CD1c-positive myeloid dendritic cell (primary cell): ENCODE measurements around the gene TRMT10A.
"Not testable (repeated sequence)": the region's sequence is repeated elsewhere in the genome, so short reads cannot be mapped to it uniquely, and the experiment has no call there.

Experiments
- DNase-seq: peaks from one replicate; pipeline ENCODE4 v3.0.0-alpha.2; 2016; ENCODE audit errors: extremely low spot score

TRMT10A gene

DNA sequence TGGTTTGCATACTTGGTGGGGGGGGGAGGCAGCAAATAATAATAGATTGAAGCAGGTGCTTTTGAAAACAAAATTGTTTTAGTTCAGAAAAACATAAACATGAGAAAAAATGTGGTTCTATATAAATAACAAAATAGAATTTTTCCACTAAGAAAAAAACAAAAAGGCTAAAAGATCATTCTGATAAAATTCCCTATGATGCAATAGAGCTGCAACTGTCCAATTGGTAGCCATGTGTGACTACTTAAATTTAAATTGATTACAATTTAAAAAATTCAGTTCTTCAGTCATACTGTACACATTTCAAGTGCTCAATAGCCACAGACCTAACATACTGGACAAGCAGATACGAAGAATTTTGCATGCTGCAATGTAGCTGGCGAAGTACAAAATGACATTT is 11.0 kb downstream of the TRMT10A start:
- DNase-seq, result no peak

GRCh38 chr4:99540277-99540939 is 23.4 kb downstream of the TRMT10A start:
- DNase-seq, result peak; percentile 40

- DNase-seq, result no peak
Measured at GRCh38 chr4:99537674-99538073, 26.2 kb downstream of the TRMT10A start.

DNA sequence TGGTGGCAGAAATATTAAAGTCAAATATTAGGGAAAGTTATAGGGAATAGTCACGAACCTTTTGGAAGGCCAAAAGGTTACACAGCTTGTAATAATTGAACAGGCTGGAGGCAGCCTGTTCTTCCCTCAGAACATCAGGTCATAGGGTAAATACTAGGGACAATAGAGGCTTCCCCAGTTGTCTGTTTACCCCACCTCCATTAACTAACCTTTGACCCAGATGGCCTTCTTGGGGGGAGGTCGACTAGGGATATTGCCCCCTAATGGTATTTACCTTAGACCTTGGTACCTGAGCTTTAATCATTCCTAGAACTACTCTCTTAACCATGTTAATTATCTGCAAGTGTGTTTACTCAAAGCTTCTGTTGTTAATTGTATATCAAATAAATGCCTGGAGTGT is 27.0 kb downstream of the TRMT10A start:
- no peak for DNase-seq

GRCh38 chr4:99536271-99536670 is 27.6 kb downstream of the TRMT10A start:
- DNase-seq, result no peak

GRCh38 chr4:99534699-99535098 is 29.1 kb downstream of the TRMT10A start:
- DNase-seq, result not testable (repeated sequence)

- DNase-seq, result no peak
Measured at GRCh38 chr4:99529956-99530355, 33.9 kb downstream of the TRMT10A start.

DNA sequence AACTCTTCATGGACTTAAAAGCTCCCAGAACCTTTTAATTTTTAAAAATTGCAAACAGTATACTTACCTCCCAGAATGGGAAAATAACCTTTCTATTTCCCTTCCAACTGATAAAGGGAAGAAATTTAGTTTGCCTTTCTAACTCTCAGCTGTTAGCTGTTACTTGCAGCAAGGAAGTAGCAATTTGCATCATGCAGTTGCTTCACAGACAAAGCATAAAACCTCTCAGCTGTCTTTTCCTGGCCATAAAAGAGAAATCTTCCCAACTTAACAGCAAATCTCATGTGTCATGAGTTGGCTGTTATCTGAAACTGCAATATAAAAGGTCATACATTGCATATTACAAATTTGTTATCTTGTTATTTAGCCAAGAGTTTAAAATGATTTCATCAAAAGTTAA is 34.6 kb downstream of the TRMT10A start:
- DNase-seq, result no peak

DNA sequence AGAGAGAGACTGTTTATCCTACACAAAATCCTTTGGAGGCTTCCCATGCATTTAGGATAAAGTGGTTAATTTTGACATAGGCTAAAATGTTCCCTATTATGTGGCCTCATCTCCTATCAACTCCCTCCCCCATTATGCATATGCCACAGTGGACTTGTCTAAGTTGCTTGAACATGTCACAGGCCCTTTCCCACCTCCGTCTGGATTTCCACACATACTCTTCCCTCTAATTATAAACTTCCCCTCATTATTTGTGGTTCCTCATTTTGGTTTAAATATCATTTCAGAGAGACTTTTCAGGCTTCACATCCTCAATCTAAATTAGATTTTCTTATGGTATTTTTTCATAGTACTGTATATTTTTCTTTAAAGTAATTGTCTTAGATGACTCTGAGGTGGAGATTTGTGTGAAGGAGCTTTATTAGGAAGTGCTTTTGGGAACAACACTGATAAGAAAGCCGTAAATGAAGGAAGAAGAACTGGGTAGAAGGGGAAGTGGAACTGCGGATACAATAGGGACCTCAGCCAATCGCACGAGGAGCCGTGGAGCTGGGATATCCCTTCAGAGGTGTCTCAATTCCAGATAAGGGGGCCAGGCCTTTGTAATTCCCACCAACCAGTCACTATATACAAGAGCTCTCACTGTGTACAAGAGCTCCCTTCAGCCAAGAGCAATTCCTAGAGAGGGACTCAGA is 45.1 kb downstream of the TRMT10A start:
- peak; percentile 72 for DNase-seq

GRCh38 chr4:99510721-99511120 is 53.1 kb downstream of the TRMT10A start, which contains the start of gene C4orf17:
TSS of gene C4orf17 (plus strand) at chr4:99511021. CDS start at chr4:99513082, 2,061 bp downstream.
- DNase-seq, result no peak

- no peak for DNase-seq
Measured at GRCh38 chr4:99507762-99508161, 56.1 kb downstream of the TRMT10A start.

DNA sequence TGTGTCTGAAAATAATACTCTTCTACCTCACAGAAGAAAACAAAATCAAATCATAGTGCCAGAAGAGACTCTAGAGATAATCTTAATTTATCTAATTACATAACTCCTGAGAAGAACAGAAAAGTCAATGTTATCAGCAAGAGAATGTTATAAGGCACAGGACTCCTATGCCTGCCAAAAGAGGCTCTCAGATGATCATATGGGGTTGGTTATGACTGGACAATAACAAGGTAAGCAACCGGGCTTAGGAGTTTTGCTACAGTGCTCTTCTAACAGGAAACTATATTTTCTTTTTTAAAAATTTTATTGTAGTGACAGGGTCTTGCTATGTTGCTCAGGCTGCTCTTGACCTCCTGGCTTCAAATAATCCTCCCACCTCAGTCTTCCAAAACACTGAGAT is 56.5 kb downstream of the TRMT10A start:
- DNase-seq, result no peak

DNA sequence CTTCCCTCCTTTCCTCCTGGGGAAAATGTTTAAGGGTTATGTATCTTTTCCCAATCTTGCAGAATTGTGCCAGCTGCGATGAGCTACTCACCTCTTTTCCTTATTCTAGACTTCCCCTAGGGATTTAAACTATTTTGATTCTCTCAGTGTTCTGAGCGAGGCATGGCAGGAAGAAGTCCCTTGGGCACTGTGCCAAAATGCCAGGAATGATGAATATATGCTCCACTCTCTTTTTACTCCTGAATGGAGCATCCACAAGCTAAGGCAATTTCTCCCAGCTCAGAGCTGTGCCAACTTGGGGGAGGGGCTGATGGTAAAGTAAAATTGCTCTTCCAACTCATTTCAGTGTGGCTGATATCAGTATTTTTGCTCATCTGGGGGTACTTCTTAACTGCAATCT is 57.1 kb downstream of the TRMT10A start:
- no peak for DNase-seq

DNA sequence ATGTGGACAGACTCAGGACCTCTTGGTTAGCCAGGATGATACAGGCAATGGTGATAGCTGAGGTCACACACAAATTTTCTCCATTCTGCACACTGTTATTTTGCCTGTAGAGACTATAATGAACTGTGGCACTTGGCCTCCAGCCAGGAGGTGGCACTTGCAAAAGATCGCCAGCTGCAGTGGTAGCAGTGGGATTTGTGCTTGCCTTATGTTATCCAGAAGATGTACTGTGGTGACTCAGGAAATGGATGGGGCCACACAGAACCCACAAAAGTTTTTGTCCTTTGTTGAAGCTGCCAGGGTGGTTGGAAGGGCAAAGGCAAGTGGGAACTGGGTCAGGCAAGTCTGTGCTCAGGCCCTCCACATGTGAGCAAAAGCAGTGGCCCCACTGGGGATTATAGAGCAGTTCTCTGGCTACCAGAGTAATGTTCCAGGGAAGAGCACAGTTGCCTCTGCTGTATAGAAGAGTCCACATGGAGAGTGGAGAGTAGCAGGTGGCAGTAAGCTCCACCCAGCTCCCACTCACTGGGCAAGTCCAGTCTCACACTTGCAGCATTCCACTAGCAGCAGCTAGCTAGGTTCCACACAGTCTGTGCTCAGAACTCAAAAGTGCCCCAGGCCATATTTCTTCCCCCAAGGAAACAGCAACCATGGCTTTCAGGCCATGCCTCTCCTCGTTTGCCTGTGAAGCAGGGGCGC is 58.9 kb downstream of the TRMT10A start:
- no peak for DNase-seq
